NCI-H128 (cell line): ENCODE results near the gene SRP54.
"Not testable (repeated sequence)": the region's sequence is repeated elsewhere in the genome, so short reads cannot be mapped to it uniquely, and the experiment has no call there.

ENCODE experiments used
- DNase-seq: peaks from one replicate; lab custom pipeline; 2025; ENCODE audit not compliant: unreplicated experiment; lab: John Stamatoyannopoulos, UW

SRP54 gene

GRCh38 chr14:34983148-34983760 lies 462 bp downstream of the SRP54 start:
- no peak for DNase-seq

- DNase-seq = no peak
Measured at GRCh38 chr14:34983786-34984185, 994 bp downstream of the SRP54 start.

- no peak for DNase-seq
Measured at GRCh38 chr14:34985740-34986139, 2.9 kb downstream of the SRP54 start.

- DNase-seq = no peak
Measured at GRCh38 chr14:34987180-34987579, 4.4 kb downstream of the SRP54 start.

GRCh38 chr14:34989762-34990161 lies 7.0 kb downstream of the SRP54 start:
- no peak for DNase-seq

- DNase-seq = no peak
Measured at GRCh38 chr14:34993426-34993825, 10.6 kb downstream of the SRP54 start.

GRCh38 chr14:34994668-34995067 lies 11.9 kb downstream of the SRP54 start:
- DNase-seq = no peak

- no peak for DNase-seq
Measured at GRCh38 chr14:34997762-34998161, 15.0 kb downstream of the SRP54 start.

- DNase-seq = no peak
Measured at GRCh38 chr14:34999500-34999899, 16.7 kb downstream of the SRP54 start.

GRCh38 chr14:35001621-35002020 lies 18.8 kb downstream of the SRP54 start:
- DNase-seq = no peak

- DNase-seq = no peak
Measured at GRCh38 chr14:35004839-35005238, 22.0 kb downstream of the SRP54 start.

- no peak for DNase-seq
Measured at GRCh38 chr14:35016568-35016967, 33.8 kb downstream of the SRP54 start.

- DNase-seq = no peak
Measured at GRCh38 chr14:35020713-35021112, 37.9 kb downstream of the SRP54 start.

GRCh38 chr14:35028435-35028834 lies 45.6 kb downstream of the SRP54 start:
- no peak for DNase-seq

- DNase-seq = no peak
Measured at GRCh38 chr14:35032562-35032961, 49.8 kb downstream of the SRP54 start.

- no peak for DNase-seq
Measured at GRCh38 chr14:35034440-35034833, 51.6 kb downstream of the SRP54 start.

- DNase-seq = not testable (repeated sequence)
Measured at GRCh38 chr14:35034944-35035554, 52.3 kb downstream of the SRP54 start.

GRCh38 chr14:35038312-35038711 lies 55.5 kb downstream of the SRP54 start:
- DNase-seq = not testable (repeated sequence)

- DNase-seq = no peak
Measured at GRCh38 chr14:35042632-35043031, 59.8 kb downstream of the SRP54 start.

GRCh38 chr14:35043046-35043445 lies 60.3 kb downstream of the SRP54 start:
- DNase-seq = no peak

- DNase-seq = no peak
Measured at GRCh38 chr14:35044939-35045797, 62.4 kb downstream of the SRP54 start.

- no peak for DNase-seq
Measured at GRCh38 chr14:35045798-35046047, 62.9 kb downstream of the SRP54 start.
